Ishikawa (cell line): ENCODE measurements around the gene PKD2L2.

Experiments used
- CEBPB ChIP-seq: IDR thresholded peaks from 2 replicates; pipeline ENCODE4 v1.6.1; 2012
- CREB1 ChIP-seq: IDR thresholded peaks from 2 replicates; pipeline ENCODE4 v1.6.1; 2012; ENCODE audit warnings: low read depth
- FOXM1 ChIP-seq: IDR thresholded peaks from 2 replicates; pipeline ENCODE4 v1.6.1; 2012; ENCODE audit warnings: low read depth, borderline replicate concordance
- NFIC ChIP-seq: IDR thresholded peaks from 2 replicates; pipeline ENCODE4 v1.6.1; 2012
- RAD21 ChIP-seq: IDR thresholded peaks from 2 replicates; pipeline ENCODE4 v1.6.1; 2012; ENCODE audit warnings: low read depth
- YY1 ChIP-seq: IDR thresholded peaks from 2 replicates; pipeline ENCODE4 v1.6.1; 2012; ENCODE audit warnings: low read depth
- ZBTB7A ChIP-seq: IDR thresholded peaks from 2 replicates; pipeline ENCODE4 v1.6.1; 2012; ENCODE audit warnings: low read depth
- TF ChIP-seq, protein P1 (sequence below): IDR thresholded peaks from 2 replicates; pipeline ENCODE4 v1.6.1; 2012; ENCODE audit warnings: low read depth, mild to moderate bottlenecking
- TF ChIP-seq, protein P2 (sequence below): IDR thresholded peaks from 2 replicates; pipeline ENCODE4 v1.6.1; 2012
- TF ChIP-seq, protein P3 (sequence below): IDR thresholded peaks from 2 replicates; pipeline ENCODE4 v1.6.1; 2012

DNA sequence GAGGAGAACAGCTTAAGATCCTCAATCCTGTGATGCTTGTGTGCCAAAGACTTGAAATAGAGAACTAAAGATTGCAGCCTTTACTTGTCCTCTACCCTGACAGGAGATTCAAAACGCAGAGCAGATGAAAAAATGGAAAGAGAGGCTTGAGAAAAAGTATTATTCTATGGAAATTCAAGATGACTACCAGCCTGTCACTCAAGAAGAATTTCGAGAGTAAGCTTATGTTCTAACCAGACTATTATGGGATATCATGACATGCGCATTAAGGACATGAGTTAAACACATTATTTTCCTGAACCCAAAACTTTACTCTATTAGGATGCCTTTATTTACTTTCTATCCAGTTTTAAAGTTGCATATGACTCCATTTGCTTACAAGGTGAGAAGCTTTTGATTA lies 46.4 kb downstream of the PKD2L2 start:
- TF ChIP-seq RAD21 = no peak
- no peak for TF ChIP-seq YY1
- no peak for TF ChIP-seq CREB1
- TF ChIP-seq NFIC = no peak
- TF ChIP-seq, protein P1, sequence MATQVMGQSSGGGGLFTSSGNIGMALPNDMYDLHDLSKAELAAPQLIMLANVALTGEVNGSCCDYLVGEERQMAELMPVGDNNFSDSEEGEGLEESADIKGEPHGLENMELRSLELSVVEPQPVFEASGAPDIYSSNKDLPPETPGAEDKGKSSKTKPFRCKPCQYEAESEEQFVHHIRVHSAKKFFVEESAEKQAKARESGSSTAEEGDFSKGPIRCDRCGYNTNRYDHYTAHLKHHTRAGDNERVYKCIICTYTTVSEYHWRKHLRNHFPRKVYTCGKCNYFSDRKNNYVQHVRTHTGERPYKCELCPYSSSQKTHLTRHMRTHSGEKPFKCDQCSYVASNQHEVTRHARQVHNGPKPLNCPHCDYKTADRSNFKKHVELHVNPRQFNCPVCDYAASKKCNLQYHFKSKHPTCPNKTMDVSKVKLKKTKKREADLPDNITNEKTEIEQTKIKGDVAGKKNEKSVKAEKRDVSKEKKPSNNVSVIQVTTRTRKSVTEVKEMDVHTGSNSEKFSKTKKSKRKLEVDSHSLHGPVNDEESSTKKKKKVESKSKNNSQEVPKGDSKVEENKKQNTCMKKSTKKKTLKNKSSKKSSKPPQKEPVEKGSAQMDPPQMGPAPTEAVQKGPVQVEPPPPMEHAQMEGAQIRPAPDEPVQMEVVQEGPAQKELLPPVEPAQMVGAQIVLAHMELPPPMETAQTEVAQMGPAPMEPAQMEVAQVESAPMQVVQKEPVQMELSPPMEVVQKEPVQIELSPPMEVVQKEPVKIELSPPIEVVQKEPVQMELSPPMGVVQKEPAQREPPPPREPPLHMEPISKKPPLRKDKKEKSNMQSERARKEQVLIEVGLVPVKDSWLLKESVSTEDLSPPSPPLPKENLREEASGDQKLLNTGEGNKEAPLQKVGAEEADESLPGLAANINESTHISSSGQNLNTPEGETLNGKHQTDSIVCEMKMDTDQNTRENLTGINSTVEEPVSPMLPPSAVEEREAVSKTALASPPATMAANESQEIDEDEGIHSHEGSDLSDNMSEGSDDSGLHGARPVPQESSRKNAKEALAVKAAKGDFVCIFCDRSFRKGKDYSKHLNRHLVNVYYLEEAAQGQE = no peak
- no peak for TF ChIP-seq FOXM1
- TF ChIP-seq CEBPB = no peak
- no peak for TF ChIP-seq ZBTB7A
- TF ChIP-seq, protein P2, sequence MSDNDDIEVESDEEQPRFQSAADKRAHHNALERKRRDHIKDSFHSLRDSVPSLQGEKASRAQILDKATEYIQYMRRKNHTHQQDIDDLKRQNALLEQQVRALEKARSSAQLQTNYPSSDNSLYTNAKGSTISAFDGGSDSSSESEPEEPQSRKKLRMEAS = no peak
- TF ChIP-seq, protein P3, sequence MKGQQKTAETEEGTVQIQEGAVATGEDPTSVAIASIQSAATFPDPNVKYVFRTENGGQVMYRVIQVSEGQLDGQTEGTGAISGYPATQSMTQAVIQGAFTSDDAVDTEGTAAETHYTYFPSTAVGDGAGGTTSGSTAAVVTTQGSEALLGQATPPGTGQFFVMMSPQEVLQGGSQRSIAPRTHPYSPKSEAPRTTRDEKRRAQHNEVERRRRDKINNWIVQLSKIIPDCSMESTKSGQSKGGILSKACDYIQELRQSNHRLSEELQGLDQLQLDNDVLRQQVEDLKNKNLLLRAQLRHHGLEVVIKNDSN = no peak
